Skeletal muscle tissue (tissue), 4 donors: ENCODE data around the gene SIRPG. TPM values are rescaled to one million over a fixed set of nuclear protein-coding genes. Genes with fewer than 3 reads are reported as not detected.

ENCODE experiments used
- H3K27ac ChIP-seq: one replicate; pipeline ENCODE4 v1.7.0; 2013; ENCODE audit warnings: mild to moderate bottlenecking, low read depth, low read length, inconsistent platforms
- H3K27me3 ChIP-seq, 3 donors: one replicate each; pipeline ENCODE4 v1.7.0; 2013; ENCODE audit warnings: low read length in 3 of 3; ENCODE audit not compliant: control insufficient read depth in 3 of 3, insufficient read depth in 3 of 3
- H3K36me3 ChIP-seq, 3 donors: one replicate each; pipeline ENCODE4 v1.7.0; 2013; ENCODE audit warnings: low read length in 3 of 3; ENCODE audit not compliant: control insufficient read depth in 3 of 3, insufficient read depth in 3 of 3
- H3K4me1 ChIP-seq, 3 donors: one replicate each; pipeline ENCODE4 v1.7.0; 2013; ENCODE audit warnings: low read length in 3 of 3, mild to moderate bottlenecking in 3 of 3; ENCODE audit not compliant: control insufficient read depth in 3 of 3, insufficient read depth in 3 of 3
- H3K4me3 ChIP-seq, 3 donors: one replicate each; pipeline ENCODE4 v1.7.0; 2013; ENCODE audit warnings: low read length in 3 of 3
- H3K9ac ChIP-seq, 3 donors: one replicate each; pipeline ENCODE4 v1.7.0; 2013; ENCODE audit warnings: low read length in 3 of 3, mild to moderate bottlenecking in 3 of 3, moderate library complexity in 2 of 3, low read depth in 1 of 3
- H3K9me3 ChIP-seq, 3 donors: one replicate each; pipeline ENCODE4 v1.7.0; 2013; ENCODE audit warnings: low read length in 3 of 3; ENCODE audit not compliant: control insufficient read depth in 3 of 3
- total RNA-seq: library from RNA; depleted of rRNA; stranded (reverse); fragments of >200 nt; gene quantifications from one replicate; pipeline ENCODE4 v1.2.3, GENCODE V29; 2014
- donor health status: Osteomylitis.

SIRPG gene
- total RNA-seq, 1 donor from 2014 or later: under 0.01 TPM

DNA sequence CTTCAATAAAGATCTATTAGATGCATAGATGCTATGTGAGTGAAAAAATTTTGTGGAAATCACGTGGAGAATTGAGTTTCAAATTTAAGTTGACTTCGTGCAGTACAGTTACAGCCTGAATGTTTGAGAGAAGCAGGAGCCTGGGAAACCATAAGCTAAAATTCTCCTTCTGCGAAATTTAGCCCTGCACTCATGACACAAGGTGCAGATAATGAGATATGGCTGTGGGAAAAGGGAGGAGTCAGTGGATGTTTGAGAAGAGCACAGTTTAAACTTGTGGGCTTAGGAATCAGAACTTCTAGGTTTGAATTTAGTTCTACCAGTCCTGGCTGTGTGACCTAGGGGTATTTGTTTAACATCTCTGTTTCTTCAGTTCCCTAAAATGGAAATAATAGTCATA, 32.1 kb upstream of the SIRPG start:
- no peaks in the 10 kb centered on the region for H3K9me3 ChIP-seq
- no peak overlapping the region for H3K9ac ChIP-seq
- H3K27ac ChIP-seq: no peak overlapping the region
- H3K4me1 ChIP-seq: no peaks in the 10 kb centered on the region
- H3K36me3 ChIP-seq: no peaks in the 10 kb centered on the region
- no peak overlapping the region for H3K4me3 ChIP-seq
- peaks cover 0 to 13% (median 0%) of the 10 kb centered on the region in 3 donors for H3K27me3 ChIP-seq

DNA sequence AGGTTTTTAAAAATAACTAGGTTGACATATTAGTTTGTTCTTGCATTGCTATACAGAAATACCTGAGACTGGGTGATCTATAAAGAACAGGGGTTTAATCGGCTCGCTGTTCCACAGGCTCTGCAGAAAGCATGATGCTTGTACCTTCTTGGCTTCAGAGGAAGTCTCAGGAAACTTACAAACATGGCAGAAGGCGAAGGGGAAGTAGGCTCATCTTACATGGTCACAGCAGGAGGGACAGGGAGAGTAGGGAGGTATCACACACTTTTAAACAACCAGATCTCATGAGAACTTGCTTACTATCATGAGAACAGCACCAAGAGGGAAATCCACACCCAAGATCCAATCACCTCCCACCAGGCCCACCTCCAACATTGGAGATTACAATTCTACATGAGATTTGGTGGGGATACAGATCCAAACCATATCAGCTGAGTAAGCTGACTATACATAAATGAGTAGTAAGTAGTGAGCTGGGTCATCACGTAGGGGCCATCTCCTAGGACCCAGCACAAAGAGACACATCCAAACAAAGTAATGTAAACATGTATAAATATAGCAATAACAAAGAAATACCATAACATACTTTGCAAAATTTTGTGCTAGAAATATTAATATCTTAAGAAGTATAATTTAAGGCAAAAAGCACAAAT, 31.4 kb upstream of the SIRPG start:
- Histone ChIP-seq H3K4me3 (no peak overlapping the region), H3K27me3 (peaks cover 0 to 8% (median 0%) of the 10 kb centered on the region in 3 donors), H3K27ac (no peak overlapping the region), H3K4me1 (no peaks in the 10 kb centered on the region), H3K36me3 (no peaks in the 10 kb centered on the region), H3K9ac (no peak overlapping the region), H3K9me3 (no peaks in the 10 kb centered on the region)

DNA sequence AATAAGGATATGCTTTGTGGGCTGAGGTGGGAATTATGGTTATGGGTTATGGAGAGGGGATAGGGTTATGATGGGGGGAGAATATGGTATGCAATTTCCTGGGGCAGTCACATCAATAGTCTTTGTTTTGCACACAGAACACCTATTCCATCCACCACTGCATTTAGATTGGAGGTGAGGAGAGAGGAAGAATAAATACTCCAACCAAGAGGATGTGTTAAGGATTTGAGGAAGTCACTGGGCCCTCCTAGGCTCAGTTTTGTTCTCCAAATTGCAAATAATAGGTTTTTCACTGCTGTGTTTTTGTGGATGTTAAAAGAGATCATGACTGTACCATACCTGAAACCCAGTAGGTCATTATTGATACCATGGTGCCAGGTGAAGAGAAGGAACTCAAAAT, 29.5 kb upstream of the SIRPG start:
- H3K27ac ChIP-seq: no peak overlapping the region
- H3K9ac ChIP-seq: no peak overlapping the region
- H3K4me1 ChIP-seq: no peaks in the 10 kb centered on the region
- no peaks in the 10 kb centered on the region for H3K36me3 ChIP-seq
- H3K27me3 ChIP-seq: peaks cover 0 to 8% (median 0%) of the 10 kb centered on the region in 3 donors
- H3K4me3 ChIP-seq: no peak overlapping the region
- H3K9me3 ChIP-seq: no peaks in the 10 kb centered on the region

DNA sequence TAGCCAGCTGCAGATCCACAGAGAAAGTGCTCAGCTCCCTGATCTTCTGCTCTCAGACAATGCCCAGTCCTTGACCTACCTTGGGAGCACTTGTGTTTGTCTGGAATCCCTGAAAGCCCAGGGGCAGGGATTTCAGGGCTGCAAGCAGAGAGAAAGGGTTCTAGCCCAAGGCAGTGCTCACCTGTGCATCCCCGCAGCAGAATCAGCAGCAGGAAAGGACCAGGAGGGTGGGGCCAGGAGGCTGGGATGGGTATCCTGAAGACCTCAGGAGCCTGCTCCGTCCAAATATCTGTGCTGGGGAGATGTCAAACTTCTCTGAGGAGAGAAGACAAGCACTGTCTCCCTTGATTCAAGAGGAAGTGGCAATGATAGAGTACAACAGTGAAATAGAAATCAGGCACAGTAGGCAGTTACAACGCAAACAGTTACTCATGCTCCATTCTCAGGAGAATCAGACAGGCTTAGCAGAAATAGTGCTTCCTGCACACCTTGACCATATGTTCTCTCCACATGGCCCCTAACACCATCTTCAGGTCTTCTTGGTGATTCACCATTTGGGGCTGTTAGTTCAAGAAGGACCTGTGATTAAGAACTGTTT, 28.7 kb upstream of the SIRPG start:
- no peak overlapping the region for H3K9ac ChIP-seq
- H3K9me3 ChIP-seq: no peaks in the 10 kb centered on the region
- H3K4me1 ChIP-seq: no peaks in the 10 kb centered on the region
- no peak overlapping the region for H3K27ac ChIP-seq
- peaks cover 0 to 8% (median 0%) of the 10 kb centered on the region in 3 donors for H3K27me3 ChIP-seq
- no peaks in the 10 kb centered on the region for H3K36me3 ChIP-seq
- no peak overlapping the region for H3K4me3 ChIP-seq

DNA sequence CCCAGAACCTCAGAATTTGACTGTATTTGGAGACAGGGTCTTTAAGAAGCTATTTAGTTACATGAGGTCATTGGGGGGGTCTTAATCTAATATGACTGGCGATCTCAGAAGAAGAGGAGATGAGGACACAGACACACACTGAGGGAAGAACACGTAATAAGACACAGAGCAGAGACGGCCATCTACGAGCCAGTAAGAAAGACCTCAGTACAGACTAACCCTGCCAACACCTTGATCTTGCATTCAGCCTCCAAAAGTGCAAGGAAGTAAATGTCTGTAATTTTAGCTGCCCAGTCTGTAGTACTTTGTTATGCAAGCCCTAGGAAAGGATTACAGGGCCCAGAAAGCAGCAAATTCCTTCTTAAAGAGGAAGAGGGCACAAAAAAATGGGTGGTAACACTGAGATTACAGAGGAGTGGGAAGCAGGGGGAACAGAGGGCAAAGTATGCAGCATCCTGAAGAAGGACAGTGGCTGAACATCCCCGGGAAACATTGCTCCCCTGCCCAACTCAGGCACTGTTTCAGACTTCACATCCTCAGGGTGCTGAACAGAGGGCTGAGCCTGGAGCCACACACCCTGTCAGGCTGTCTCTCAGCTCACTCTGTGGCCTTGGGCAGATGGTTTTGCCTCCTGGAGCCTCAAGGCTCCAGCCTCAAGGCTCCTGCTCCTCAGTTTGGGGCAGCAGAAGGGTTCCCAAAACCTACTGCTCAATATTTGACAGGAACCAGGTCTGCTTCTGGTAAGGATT, 27.9 kb upstream of the SIRPG start:
- Histone ChIP-seq H3K27ac (no peak overlapping the region), H3K4me3 (no peak overlapping the region), H3K27me3 (peaks cover 0 to 4% (median 0%) of the 10 kb centered on the region in 3 donors), H3K9me3 (no peaks in the 10 kb centered on the region), H3K36me3 (no peaks in the 10 kb centered on the region), H3K9ac (no peak overlapping the region), H3K4me1 (no peaks in the 10 kb centered on the region)

DNA sequence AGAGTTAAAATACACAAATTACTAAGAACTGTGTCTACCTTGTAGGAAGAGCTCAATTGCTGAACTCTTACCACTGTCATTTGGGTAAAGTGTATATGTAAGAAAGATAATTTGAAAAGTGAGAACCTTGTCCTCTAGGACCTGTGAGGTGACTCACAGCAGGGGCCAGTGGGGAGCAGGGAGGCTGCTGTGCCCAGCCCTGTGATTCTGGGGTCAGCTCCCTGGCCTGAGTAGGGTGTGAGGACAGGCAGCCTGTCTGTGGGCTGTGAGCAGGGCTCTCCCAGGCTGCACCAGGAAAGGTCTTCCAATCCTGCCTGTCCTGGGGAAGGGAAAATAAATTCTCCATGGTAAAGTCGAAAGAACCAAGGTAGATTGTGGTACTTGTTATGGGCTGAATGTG, 27.3 kb upstream of the SIRPG start:
- H3K4me1 ChIP-seq: no peaks in the 10 kb centered on the region
- H3K27ac ChIP-seq: no peak overlapping the region
- peaks cover 0 to 3% (median 0%) of the 10 kb centered on the region in 3 donors for H3K27me3 ChIP-seq
- H3K9me3 ChIP-seq: no peaks in the 10 kb centered on the region
- H3K4me3 ChIP-seq: no peak overlapping the region
- no peaks in the 10 kb centered on the region for H3K36me3 ChIP-seq
- H3K9ac ChIP-seq: no peak overlapping the region

DNA sequence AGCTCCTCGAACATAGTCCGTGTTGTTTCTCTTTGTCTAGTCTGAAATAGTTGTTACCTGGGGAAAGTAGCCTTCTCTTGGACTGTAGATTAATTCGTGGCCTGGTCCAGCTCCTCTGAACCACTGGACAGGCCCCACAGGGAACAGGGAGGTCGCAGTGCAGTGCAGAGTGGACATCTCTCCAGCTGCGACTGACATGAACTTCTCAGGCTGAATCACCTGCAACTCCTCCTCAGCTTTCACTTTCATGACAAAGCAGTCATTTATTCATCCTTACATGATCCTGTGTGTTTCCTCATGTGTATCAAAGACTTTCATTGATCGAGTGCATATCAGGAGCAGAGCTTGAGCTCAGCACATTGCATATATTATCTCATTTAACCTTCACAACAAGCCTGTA, 19.1 kb upstream of the SIRPG start:
- no peaks in the 10 kb centered on the region for H3K9me3 ChIP-seq
- no peaks in the 10 kb centered on the region for H3K36me3 ChIP-seq
- H3K27me3 ChIP-seq: peaks cover 0 to 3% (median 0%) of the 10 kb centered on the region in 3 donors
- H3K4me3 ChIP-seq: no peak overlapping the region
- no peak overlapping the region for H3K27ac ChIP-seq
- H3K4me1 ChIP-seq: no peaks in the 10 kb centered on the region
- H3K9ac ChIP-seq: no peak overlapping the region

DNA sequence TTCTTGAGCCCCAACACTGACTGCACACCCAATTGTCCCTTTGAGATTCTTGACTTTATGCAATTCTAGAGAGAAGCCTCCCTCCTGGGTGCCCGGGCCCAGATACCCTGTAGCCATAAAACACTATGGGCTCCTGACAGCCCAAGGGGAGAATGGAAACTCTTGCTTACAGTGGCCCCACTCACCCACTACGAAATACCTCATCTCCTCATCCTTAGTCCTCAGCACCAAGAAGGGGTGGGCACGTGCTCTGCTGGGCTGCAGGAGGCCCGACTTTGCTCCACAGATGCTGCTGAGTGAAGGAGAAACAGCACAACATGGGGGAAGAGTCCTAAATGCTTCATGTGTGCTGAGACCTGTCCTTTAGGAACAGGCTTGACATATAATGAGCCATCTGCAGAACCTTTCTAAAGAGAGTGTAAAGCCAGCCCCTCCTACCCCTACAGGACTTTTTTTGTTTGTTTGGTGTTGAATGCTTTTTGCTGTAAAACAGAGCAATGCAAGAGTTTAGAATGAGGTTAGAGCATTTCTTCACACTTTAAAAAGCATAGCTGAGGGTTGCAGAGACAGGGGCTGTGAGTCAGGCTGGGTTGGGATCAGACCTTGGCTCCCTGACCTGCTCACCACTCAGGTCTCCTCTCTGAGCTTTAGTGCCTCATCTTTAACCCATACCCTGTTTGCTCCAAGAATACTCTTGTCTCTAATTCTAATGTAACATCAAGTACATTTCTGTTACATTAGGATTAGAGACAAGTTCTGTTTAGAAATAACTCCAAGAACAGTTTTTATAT, 17.6 kb upstream of the SIRPG start:
- Histone ChIP-seq H3K4me3 (no peak overlapping the region), H3K27ac (no peak overlapping the region), H3K9me3 (no peaks in the 10 kb centered on the region), H3K36me3 (no peaks in the 10 kb centered on the region), H3K27me3 (peaks cover 0 to 3% (median 0%) of the 10 kb centered on the region in 3 donors), H3K9ac (no peak overlapping the region), H3K4me1 (no peaks in the 10 kb centered on the region)

DNA sequence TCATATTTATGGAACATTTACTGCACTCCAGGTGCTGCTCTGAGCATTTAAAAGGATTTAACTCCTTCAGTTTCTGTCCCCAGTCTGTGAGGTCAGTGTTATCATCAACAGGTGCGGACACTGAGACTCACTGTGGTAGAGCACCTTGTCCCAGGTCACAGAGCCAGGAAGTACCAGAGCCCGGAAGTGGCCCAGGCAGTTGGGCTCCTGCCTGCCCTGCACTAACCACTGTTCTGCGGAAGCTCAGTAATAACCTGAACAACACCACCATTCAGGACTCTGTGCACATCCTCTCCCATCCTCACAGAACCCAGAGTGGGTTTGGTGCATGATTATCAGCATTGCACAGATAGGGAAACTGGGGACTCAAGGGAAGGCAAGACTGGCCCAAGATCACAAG, 16.8 kb upstream of the SIRPG start:
- no peaks in the 10 kb centered on the region for H3K9me3 ChIP-seq
- no peak overlapping the region for H3K9ac ChIP-seq
- no peaks in the 10 kb centered on the region for H3K4me1 ChIP-seq
- H3K27me3 ChIP-seq: peaks cover 0 to 3% (median 0%) of the 10 kb centered on the region in 3 donors
- H3K36me3 ChIP-seq: no peaks in the 10 kb centered on the region
- H3K27ac ChIP-seq: no peak overlapping the region
- H3K4me3 ChIP-seq: no peak overlapping the region
